H9 (cell line): Measurements from ENCODE around the gene SDK1. TPM values are rescaled to one million over a fixed set of nuclear protein-coding genes. Genes with fewer than 3 reads are reported as not detected.
A peak's percentile ranks its signal among the peaks of the same experiment; 100 is the strongest.
"Not testable (repeated sequence)": the region's sequence is repeated elsewhere in the genome, so short reads cannot be mapped to it uniquely, and the experiment has no call there.

Experiments used
- DNase-seq: peaks from one replicate; pipeline ENCODE4 v3.0.0-alpha.2; 2017
- H2AFZ ChIP-seq: one replicate; pipeline ENCODE4 v1.6.1; 2013; ENCODE audit warnings: mild to moderate bottlenecking, low read length, control low read depth, moderate library complexity
- H2AK5ac ChIP-seq: 2 replicates; pipeline ENCODE4 v1.6.1; 2013; ENCODE audit warnings: low read length, control low read depth, mixed read lengths; ENCODE audit not compliant: insufficient read length
- H2BK120ac ChIP-seq: one replicate; pipeline ENCODE4 v1.6.1; 2013; ENCODE audit warnings: low read depth, mild to moderate bottlenecking, low read length, control low read depth, inconsistent platforms; ENCODE audit not compliant: poor library complexity, severe bottlenecking
- H2BK12ac ChIP-seq: 2 replicates; pipeline ENCODE4 v1.6.1; 2013; ENCODE audit warnings: low read length, control low read depth, mixed read lengths, low read depth; ENCODE audit not compliant: insufficient read length
- H2BK15ac ChIP-seq: 2 replicates; pipeline ENCODE4 v1.6.1; 2013; ENCODE audit warnings: low read depth, low read length, control low read depth
- H2BK20ac ChIP-seq: one replicate; pipeline ENCODE4 v1.6.1; 2013; ENCODE audit warnings: low read depth, mild to moderate bottlenecking, low read length, control low read depth, inconsistent platforms; ENCODE audit not compliant: poor library complexity, severe bottlenecking
- H2BK5ac ChIP-seq: 2 replicates; pipeline ENCODE4 v1.6.1; 2013; ENCODE audit warnings: low read length, control low read depth, mixed read lengths; ENCODE audit not compliant: insufficient read length
- H3K14ac ChIP-seq: 2 replicates; pipeline ENCODE4 v1.6.1; 2013; ENCODE audit warnings: low read length, control low read depth; ENCODE audit not compliant: insufficient read depth
- H3K18ac ChIP-seq: 2 replicates; pipeline ENCODE4 v1.6.1; 2013; ENCODE audit warnings: low read depth, mild to moderate bottlenecking, mixed read lengths, low read length, control low read depth; ENCODE audit not compliant: insufficient read length
- H3K23ac ChIP-seq: 2 replicates; pipeline ENCODE4 v1.6.1; 2013; ENCODE audit warnings: low read length, control low read depth, mixed read lengths, low read depth; ENCODE audit not compliant: insufficient read length
- H3K23me2 ChIP-seq: 2 replicates; pipeline ENCODE4 v1.6.1; 2013; ENCODE audit warnings: low read depth, mild to moderate bottlenecking, mixed read lengths, low read length, control low read depth; ENCODE audit not compliant: insufficient read length, poor library complexity, severe bottlenecking
- H3K27ac ChIP-seq: 2 replicates; pipeline ENCODE4 v1.5.1; 2013; ENCODE audit warnings: low read length, control low read depth, mixed read lengths, low read depth; ENCODE audit not compliant: insufficient read length
- H3K27me3 ChIP-seq: 2 replicates; pipeline ENCODE4 v1.6.1; 2013; ENCODE audit warnings: low read length, control low read depth, inconsistent platforms; ENCODE audit not compliant: insufficient read depth
- H3K4ac ChIP-seq: 2 replicates; pipeline ENCODE4 v1.6.1; 2013; ENCODE audit warnings: low read depth, mild to moderate bottlenecking, control low read depth, inconsistent platforms, low read length, moderate library complexity
- H3K4me1 ChIP-seq: 2 replicates; pipeline ENCODE4 v1.6.1; 2013; ENCODE audit warnings: low read length, control low read depth, inconsistent platforms; ENCODE audit not compliant: insufficient read depth
- H3K4me2 ChIP-seq: 2 replicates; pipeline ENCODE4 v1.6.1; 2013; ENCODE audit warnings: low read length, control low read depth, mixed read lengths; ENCODE audit not compliant: insufficient read length, insufficient read depth
- H3K56ac ChIP-seq: 2 replicates; pipeline ENCODE4 v1.6.1; 2013; ENCODE audit warnings: low read depth, mild to moderate bottlenecking, mixed read lengths, low read length, control low read depth; ENCODE audit not compliant: insufficient read length
- H3K79me1 ChIP-seq: 2 replicates; pipeline ENCODE4 v1.6.1; 2013; ENCODE audit warnings: low read depth, mild to moderate bottlenecking, moderate library complexity, low read length, control low read depth, inconsistent platforms; ENCODE audit not compliant: insufficient read depth, poor library complexity, severe bottlenecking
- H3K79me2 ChIP-seq: 2 replicates; pipeline ENCODE4 v1.6.1; 2013; ENCODE audit warnings: low read length, control low read depth, inconsistent platforms; ENCODE audit not compliant: insufficient read depth
- H3K9ac ChIP-seq: 2 replicates; pipeline ENCODE4 v1.6.1; 2013; ENCODE audit warnings: low read length, control low read depth, mixed read lengths; ENCODE audit not compliant: insufficient read length; ENCODE audit errors: extremely low read depth
- H3K9me3 ChIP-seq: one replicate; pipeline ENCODE4 v1.6.1; 2013; ENCODE audit warnings: low read depth, low read length, inconsistent platforms; ENCODE audit not compliant: control insufficient read depth
- H3T11ph ChIP-seq: one replicate; pipeline ENCODE4 v1.6.1; 2013; ENCODE audit warnings: mild to moderate bottlenecking, low read length, control low read depth, inconsistent platforms
- H4K20me1 ChIP-seq: one replicate; pipeline ENCODE4 v1.6.1; 2013; ENCODE audit not compliant: control insufficient read depth, insufficient read length, insufficient read depth
- H4K5ac ChIP-seq: 2 replicates; pipeline ENCODE4 v1.6.1; 2013; ENCODE audit warnings: low read depth, mild to moderate bottlenecking, mixed read lengths, low read length, control low read depth; ENCODE audit not compliant: insufficient read length
- H4K8ac ChIP-seq: replicated peaks from 2 replicates; pipeline ENCODE4 v1.6.1; 2013; ENCODE audit warnings: low read length, control low read depth, mixed read lengths, low read depth; ENCODE audit not compliant: insufficient read length
- H4K91ac ChIP-seq: 2 replicates; pipeline ENCODE4 v1.6.1; 2013; ENCODE audit warnings: low read depth, mild to moderate bottlenecking, moderate library complexity, mixed read lengths, low read length, control low read depth; ENCODE audit not compliant: insufficient read length
- H3K27ac Mint-ChIP-seq, 3 experiments: 2 replicates in 2 of 3; 3 replicates in 1 of 3; pipeline ENCODE4 v1.8.0; 2020 to 2021; ENCODE audit warnings: mixed read lengths in 3 of 3, mild to moderate bottlenecking in 1 of 3, moderate library complexity in 1 of 3
- H3K27me3 Mint-ChIP-seq: 2 replicates; pipeline ENCODE4 v1.8.0; 2021; ENCODE audit warnings: low read depth, mild to moderate bottlenecking, moderate library complexity, mixed read lengths
- H3K36me3 Mint-ChIP-seq, 3 experiments: 2 replicates in 2 of 3; 3 replicates in 1 of 3; pipeline ENCODE4 v1.8.0; 2020 to 2021; ENCODE audit warnings: low read depth in 3 of 3, mixed read lengths in 3 of 3; ENCODE audit not compliant: insufficient read depth in 1 of 3
- H3K4me1 Mint-ChIP-seq, 2 experiments: 2 replicates each; pipeline ENCODE4 v1.8.0; 2020; ENCODE audit warnings: mixed read lengths in 2 of 2
- H3K4me3 Mint-ChIP-seq, 2 experiments: 2 replicates in 1 of 2; 3 replicates in 1 of 2; pipeline ENCODE4 v1.8.0; 2020 to 2021; ENCODE audit warnings: mild to moderate bottlenecking in 2 of 2, mixed read lengths in 2 of 2, moderate library complexity in 1 of 2
- H3K9me3 Mint-ChIP-seq, 2 experiments: 2 replicates in 1 of 2; 3 replicates in 1 of 2; pipeline ENCODE4 v1.8.0; 2020; ENCODE audit warnings: mild to moderate bottlenecking in 2 of 2, mixed read lengths in 2 of 2, moderate library complexity in 1 of 2
- CTCF ChIP-seq: fragments of 200-600 bp; sonication (generic); conservative IDR thresholded peaks from 3 replicates; pipeline ENCODE4 v1.8.0; 2021; ENCODE audit warnings: antibody characterized with exemption, mild to moderate bottlenecking
- WGBS: extraction: QIAGEN DNeasy Blood & Tissue Kit; methylation state at CpG from one replicate; pipeline ENCODE4 v1.1.7; 2013; ENCODE audit warnings: missing lambda C conversion rate, low lambda C conversion rate, mixed read lengths; ENCODE audit not compliant: insufficient read length; ENCODE audit errors: extremely low coverage; 5-methylcytosine and 5-hydroxymethylcytosine counted together
- total RNA-seq: library from RNA; stranded (reverse); gene quantifications from 2 replicates; pipeline ENCODE4 v1.2.1, GENCODE V29; 2021

The SDK1 gene
- total RNA-seq, 1 experiment from 2014 or later: 8.7 TPM

- H3K14ac ChIP-seq: no peak overlapping the region
- H4K91ac ChIP-seq: no peak overlapping the region
- Mint-ChIP-seq H3K27ac (peak overlapping the region in 1 of 3 experiments; percentile 76; a peak in 1 of 7 replicates), H3K27me3 (no peaks in the 10 kb centered on the region), H3K9me3 (no peaks in the 10 kb centered on the region; a peak in 1 of 5 replicates), H3K4me1 (peaks cover 0 to 5% of the 10 kb centered on the region in 2 experiments; a peak in 2 of 4 replicates), H3K4me3 (no peak overlapping the region; a peak in 1 of 5 replicates), H3K36me3 (no peaks in the 10 kb centered on the region; a peak in 1 of 7 replicates)
- H3T11ph ChIP-seq: no peak overlapping the region
- H2BK15ac ChIP-seq: no peak overlapping the region
- no peaks in the 10 kb centered on the region for H4K20me1 ChIP-seq
- no peak overlapping the region for H2AFZ ChIP-seq
- H2BK12ac ChIP-seq: no peak overlapping the region
- no peak overlapping the region for H4K8ac ChIP-seq
- no peak overlapping the region for H2BK120ac ChIP-seq
- H3K4ac ChIP-seq: no peak overlapping the region
- H3K79me2 ChIP-seq: no peaks in the 10 kb centered on the region
- H2AK5ac ChIP-seq: no peak overlapping the region
- no peaks in the 10 kb centered on the region for H3K79me1 ChIP-seq
- H3K9ac ChIP-seq: no peak overlapping the region
- H3K27ac ChIP-seq: no peak overlapping the region
- H3K4me2 ChIP-seq: no peak overlapping the region
- H3K56ac ChIP-seq: no peak overlapping the region
- H2BK20ac ChIP-seq: no peak overlapping the region
- no peaks in the 10 kb centered on the region for H3K9me3 ChIP-seq
- no CpG with 5 or more reads among the region's 16 CpGs for WGBS
- H3K23me2 ChIP-seq: no peaks in the 10 kb centered on the region
- no peaks in the 10 kb centered on the region for H3K27me3 ChIP-seq
- H3K18ac ChIP-seq: peak overlapping the region; percentile 13
- no peak for DNase-seq
- no peak for TF ChIP-seq CTCF
- no peak overlapping the region for H3K23ac ChIP-seq
- no peak overlapping the region for H4K5ac ChIP-seq
- H3K4me1 ChIP-seq: no peaks in the 10 kb centered on the region
- H2BK5ac ChIP-seq: no peak overlapping the region
Observed at GRCh38 chr7:4216016-4216415, 915.0 kb downstream of the SDK1 start.

DNA sequence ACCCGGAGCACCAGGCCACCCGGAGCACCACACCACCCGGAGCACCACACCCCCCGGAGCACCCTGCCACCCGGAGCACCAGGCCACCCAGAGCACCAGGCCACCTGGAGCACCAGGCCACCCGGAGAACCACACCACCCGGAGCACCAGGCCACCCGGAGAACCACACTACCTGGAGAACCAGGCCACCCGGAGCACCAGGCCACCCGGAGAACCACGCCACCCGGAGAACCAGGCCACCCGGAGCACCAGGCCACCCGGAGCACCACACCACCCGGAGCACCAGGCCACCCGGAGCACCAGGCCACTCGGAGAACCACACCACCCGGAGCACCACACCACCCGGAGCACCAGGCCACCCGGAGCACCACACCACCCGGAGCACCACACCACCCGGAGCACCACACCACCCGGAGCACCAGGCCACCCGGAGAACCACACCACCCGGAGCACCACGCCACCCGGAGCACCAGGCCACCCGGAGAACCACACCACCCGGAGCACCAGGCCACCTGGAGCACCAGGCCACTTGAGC is 916.1 kb downstream of the SDK1 start:
- not testable (repeated sequence) for H3T11ph ChIP-seq, H2BK120ac ChIP-seq, H3K4ac ChIP-seq, H3K9me3 Mint-ChIP-seq, H2BK5ac ChIP-seq, H3K4me3 Mint-ChIP-seq, H3K27me3 Mint-ChIP-seq, H4K91ac ChIP-seq, DNase-seq, H4K8ac ChIP-seq, H3K27ac Mint-ChIP-seq, H3K4me1 ChIP-seq, H3K23me2 ChIP-seq, H4K20me1 ChIP-seq, H2BK15ac ChIP-seq, H3K79me1 ChIP-seq, H2AFZ ChIP-seq, H2AK5ac ChIP-seq, H3K9ac ChIP-seq, H2BK20ac ChIP-seq, H3K9me3 ChIP-seq, H3K4me2 ChIP-seq, H2BK12ac ChIP-seq, H3K79me2 ChIP-seq, H3K23ac ChIP-seq, H4K5ac ChIP-seq, H3K27ac ChIP-seq, H3K36me3 Mint-ChIP-seq, H3K14ac ChIP-seq, H3K56ac ChIP-seq, H3K27me3 ChIP-seq, H3K18ac ChIP-seq
- WGBS: no CpG with 5 or more reads among the region's 29 CpGs
- peaks cover 0 to 10% of the 10 kb centered on the region in 2 experiments; a peak in 2 of 4 replicates for H3K4me1 Mint-ChIP-seq
